ENCODE measurements around the gene TPST2.

The TPST2 gene

GRCh38 chr22:26501996-26502395 is 87.9 kb downstream of the TPST2 start:
- DNase-seq (ENCODE audit: low read depth in 1 of 2, low spot score in 1 of 2) = no peak

DNA sequence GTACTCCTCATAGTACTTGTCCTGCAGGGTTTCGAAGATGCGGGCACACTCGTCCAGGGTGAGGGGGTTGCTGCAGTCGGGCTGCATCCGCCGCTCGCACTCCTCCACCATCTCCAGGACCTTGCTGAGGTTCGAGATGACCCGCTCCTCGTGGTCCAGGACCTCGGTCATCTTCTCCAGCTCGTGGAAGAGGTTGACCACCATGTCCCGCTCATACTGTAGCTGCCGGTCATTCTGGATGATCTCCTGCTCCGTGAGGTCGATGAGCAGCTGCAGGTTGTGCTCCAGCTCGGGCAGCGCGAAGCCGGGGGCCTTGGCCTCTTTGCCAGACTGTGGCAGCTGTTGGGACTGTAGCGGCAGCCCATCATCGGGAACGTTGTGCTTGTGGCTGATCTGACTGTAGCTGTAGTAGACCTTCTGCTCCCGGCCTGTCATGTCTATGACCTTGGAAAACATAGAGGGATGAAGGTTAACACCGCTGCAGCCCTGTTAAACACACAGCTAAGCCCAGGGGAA is 90.7 kb downstream of the TPST2 start:
- no peak for DNase-seq (ENCODE audit: low read depth in 1 of 2, low spot score in 1 of 2)

DNA sequence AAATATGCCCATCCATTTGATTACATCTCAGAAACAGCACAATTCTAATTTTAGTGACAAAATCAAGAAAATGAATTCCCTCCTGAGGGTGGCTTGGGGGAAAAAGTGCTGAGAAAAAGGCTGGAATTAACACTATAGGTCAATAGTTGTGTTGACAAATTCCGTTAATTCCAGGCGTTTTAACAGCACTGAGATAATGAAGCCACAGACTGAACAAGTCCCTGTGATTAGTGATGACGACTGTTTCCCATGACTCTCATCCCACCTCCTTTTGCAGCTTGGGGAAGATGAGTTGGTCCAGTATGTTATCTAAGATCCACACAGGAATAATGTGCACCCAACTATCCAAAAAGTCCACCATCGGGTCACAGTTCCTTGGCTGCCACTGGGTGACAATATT is 93.5 kb downstream of the TPST2 start:
- no peak for DNase-seq (ENCODE audit: low read depth in 1 of 2, low spot score in 1 of 2)

GRCh38 chr22:26494506-26494905 is 95.4 kb downstream of the TPST2 start:
- no peak for DNase-seq (ENCODE audit: low read depth in 1 of 2, low spot score in 1 of 2)

- no peak for DNase-seq (ENCODE audit: low read depth in 1 of 2, low spot score in 1 of 2)
Observed at GRCh38 chr22:26492220-26492619, 97.7 kb downstream of the TPST2 start.

GRCh38 chr22:26489447-26490036 is 100.4 kb downstream of the TPST2 start:
- DNase-seq (ENCODE audit: low read depth in 1 of 2, low spot score in 1 of 2) = no peak

- DNase-seq (ENCODE audit: low read depth in 1 of 2, low spot score in 1 of 2) = no peak
Observed at GRCh38 chr22:26487996-26488395, 101.9 kb downstream of the TPST2 start.

- DNase-seq (ENCODE audit: low read depth in 1 of 2, low spot score in 1 of 2) = no peak
Observed at GRCh38 chr22:26486394-26486793, 103.5 kb downstream of the TPST2 start.

DNA sequence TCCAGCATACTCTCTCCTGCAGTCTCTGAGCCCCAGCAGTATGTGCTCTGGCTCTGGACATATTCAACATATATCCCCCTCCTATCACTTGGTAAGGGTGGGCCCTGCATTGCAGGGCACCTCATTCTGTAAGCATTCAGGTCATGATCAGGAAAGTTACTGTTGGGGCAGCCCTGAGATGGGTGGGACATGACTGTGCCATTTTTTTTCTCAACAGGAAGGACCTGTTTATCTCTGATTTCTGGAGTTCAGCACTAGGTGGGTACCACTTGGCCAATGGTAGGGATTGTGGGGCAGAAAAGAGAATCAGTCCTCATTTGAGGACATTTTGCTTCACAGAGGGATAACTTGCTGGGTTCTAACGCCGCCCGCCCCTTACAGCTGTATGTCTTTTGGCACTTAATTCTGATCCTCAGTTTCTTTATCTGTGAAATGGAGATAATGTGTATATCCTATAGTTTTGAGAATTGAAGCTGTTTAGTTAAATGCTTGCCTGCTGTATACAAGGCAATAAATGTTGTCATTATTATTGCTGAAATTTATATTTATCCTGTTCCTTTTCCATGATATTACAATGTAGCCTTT is 104.0 kb downstream of the TPST2 start:
- DNase-seq (ENCODE audit: low read depth in 1 of 2, low spot score in 1 of 2) = no peak

GRCh38 chr22:26485013-26485412 is 104.9 kb downstream of the TPST2 start:
- no peak for DNase-seq (ENCODE audit: low read depth in 1 of 2, low spot score in 1 of 2)

- no peak for DNase-seq (ENCODE audit: low read depth in 1 of 2, low spot score in 1 of 2)
Observed at GRCh38 chr22:26484360-26484706, 105.6 kb downstream of the TPST2 start.

DNA sequence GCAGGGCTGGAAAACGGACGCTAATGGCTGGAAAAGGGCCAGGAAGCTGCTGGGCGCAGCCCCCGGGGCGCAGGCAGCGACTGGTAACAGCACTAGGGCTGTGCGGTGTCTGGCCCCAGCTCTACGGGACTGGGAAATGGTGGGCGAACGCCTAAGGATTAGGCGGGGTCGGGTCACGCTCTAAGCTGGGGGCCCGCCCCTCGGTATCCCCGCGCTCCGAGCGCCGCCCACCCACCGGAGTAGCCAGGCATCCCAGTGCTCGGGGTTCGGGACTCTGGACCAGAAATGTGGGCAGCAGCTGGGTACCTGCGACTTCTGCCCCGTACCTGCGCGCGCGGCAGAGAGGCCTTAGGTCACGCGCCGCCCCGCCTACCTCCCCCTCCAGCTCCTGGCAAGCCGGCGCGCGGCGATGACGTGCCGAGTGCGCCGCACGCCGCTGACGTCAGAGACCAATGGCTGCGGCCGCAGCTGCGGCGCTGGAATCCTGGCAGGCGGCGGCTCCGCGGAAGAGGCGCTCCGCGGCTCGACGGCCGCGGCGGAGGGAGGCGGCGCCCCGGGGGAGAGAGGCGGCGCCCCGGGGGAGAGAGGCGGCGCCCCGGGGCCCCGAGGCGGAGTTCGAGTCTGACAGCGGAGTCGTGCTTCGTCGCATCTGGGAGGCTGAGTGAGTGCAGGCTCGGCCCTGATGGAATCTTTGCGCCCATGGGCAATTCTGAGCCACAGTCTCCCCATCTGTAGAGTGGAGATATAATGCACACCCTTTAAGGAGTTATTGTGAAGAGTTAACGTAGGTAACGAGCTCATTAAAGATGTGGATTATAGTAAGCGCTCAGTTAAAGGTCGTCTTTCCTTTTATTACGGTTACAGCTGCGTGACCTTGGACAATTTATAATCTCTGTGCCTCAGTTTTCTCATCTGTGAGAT is 106.2 kb downstream of the TPST2 start, which contains the start of the genes HPS4 and SRRD:
HPS4 (minus strand) TSS at position 345 of the 921 bp plus-strand sequence. CDS start 2,021 bp downstream, outside the sequence.
SRRD (plus strand) TSS at position 439 of the 921 bp plus-strand sequence; CDS start at position 453, 14 bp downstream.
- DNase-seq (ENCODE audit: low read depth in 1 of 2, low spot score in 1 of 2) = peak; percentile 84 to 88

DNA sequence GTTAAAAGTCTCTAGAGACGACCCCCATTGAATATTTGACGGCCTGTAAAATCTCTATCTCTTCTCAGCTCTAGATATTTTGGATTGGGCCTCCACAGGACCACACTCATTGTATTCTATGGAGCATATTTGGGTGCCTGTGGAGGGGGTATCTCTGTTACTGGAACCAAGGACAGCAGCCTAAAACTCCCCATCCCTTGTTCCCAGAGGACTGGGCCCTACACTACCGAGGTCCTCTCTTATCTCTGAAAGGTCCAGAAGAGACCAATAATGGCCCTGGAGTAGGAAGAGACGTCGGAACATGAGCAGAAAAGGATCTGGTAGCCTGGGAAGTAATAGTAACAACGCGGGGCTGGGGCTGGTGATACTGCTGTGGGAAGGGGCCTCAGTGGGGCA is 106.9 kb downstream of the TPST2 start:
- no peak for DNase-seq (ENCODE audit: low read depth in 1 of 2, low spot score in 1 of 2)

DNA sequence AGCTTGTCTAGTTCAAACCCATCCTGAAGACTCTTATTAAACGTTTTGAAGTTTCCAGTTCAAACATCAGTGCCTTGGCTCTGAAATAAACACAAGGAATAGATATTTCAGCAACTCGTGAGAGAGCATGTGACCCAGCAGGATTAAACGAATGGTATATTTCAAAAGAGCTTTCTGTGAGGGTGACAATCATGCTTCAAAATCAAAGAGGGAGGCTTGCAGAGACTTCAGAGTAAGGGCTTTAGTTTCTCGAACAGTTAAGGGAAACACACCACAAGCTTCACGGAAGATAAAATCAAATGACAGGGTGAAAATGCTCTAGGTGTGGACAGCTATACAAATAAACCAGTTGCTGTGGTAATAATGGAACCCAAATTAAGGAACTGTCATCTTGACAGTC is 107.8 kb downstream of the TPST2 start:
- DNase-seq (ENCODE audit: low read depth in 1 of 2, low spot score in 1 of 2) = no peak

DNA sequence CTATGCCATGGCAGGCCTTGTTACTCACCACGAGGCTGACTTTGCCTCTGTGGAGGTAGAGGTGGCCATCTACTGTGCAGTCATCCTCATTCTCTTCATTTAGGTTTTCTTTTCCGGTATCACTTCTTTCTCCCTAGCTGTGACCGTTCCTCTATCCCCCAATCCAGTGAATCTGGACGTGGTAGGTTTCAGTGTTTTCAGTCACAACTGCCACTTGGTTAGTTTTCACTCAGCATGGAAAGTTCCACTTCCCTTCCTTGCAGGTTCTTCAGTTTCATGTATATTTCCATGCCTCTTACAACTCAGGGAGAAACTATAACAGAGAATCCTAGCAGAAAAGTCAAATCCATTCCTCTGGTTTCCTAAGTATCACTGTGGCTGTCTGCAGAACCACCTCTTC is 108.2 kb downstream of the TPST2 start:
- DNase-seq (ENCODE audit: low read depth in 1 of 2, low spot score in 1 of 2) = no peak

DNA sequence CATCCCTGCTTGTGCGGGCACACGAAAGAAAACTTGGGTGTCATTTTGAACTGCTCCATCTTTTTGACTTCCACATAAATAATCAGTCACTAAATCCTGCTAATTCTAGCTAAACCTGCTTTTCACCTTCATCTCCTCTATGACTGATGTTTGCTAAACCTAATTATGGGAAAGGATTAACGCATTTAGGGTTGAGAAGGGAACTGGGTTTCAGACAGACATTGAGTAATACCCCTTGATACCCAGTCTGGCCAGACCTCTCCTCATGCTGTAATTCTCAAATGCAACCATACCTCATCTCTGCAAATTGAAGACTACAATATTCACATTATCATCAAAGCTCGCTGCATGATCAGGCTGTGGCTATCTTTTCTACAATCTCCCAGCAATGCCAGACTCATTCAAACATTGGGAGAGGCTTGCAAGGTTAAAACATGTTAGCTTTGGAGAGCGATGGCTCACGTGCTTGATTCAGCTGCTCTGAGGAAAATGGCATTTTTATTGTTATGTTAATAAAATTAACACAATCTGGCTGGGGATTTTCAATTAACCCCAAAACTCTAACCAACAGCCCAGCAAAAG is 108.7 kb downstream of the TPST2 start:
- no peak for DNase-seq (ENCODE audit: low read depth in 1 of 2, low spot score in 1 of 2)

DNA sequence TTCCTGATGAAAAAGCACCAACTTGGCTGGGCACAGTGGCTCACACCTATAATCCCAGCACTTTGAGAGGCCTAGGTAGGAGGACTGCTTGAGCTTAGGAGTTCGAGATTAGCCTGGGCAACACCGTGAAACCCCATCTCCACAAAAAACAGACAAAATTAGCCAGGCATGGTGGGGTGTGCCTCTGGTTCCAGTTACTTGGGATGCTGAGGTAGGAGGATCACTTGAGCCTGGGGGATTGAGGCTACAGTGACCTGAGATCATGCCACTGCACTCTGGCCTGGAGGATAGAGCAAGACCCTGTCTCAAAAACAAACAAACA is 109.4 kb downstream of the TPST2 start:
- no peak for DNase-seq (ENCODE audit: low read depth in 1 of 2, low spot score in 1 of 2)

GRCh38 chr22:26479792-26480610 is 109.9 kb downstream of the TPST2 start:
- DNase-seq (ENCODE audit: low read depth in 1 of 2, low spot score in 1 of 2) = no peak

DNA sequence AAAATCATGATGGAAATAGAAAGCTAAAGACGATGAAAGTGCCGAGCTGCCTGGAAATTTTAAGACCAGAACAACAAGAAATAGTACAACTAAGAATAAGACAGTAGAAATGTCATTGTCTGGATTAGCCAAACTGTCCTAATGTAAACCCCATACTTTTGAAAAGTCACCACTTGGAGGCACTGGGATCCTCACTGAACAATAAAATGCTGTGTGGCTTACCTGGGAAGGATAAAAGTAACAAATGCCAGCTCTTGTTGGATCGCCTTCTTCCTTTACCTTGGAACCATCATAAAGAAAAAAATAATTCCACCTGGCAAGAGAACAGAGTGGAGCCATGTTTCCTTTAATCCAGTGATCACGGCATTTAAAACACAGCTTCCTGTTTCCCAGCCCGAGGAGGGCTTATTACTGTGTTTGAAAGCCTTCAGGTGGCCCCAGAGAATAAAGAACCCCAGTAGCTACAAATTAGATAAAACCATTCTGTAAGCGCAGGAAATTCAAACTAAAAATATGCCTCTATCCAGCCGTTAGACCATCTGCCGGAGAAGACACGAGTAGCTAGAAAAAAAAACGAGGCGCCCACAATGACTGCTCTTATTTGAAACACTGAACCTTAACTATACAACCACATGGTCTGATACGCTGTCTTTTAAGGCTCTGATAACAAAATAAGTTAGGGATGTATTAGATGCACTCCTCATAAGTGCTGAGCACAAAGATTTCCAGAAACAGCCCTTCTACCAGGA is 110.7 kb downstream of the TPST2 start:
- no peak for DNase-seq (ENCODE audit: low read depth in 1 of 2, low spot score in 1 of 2)

DNA sequence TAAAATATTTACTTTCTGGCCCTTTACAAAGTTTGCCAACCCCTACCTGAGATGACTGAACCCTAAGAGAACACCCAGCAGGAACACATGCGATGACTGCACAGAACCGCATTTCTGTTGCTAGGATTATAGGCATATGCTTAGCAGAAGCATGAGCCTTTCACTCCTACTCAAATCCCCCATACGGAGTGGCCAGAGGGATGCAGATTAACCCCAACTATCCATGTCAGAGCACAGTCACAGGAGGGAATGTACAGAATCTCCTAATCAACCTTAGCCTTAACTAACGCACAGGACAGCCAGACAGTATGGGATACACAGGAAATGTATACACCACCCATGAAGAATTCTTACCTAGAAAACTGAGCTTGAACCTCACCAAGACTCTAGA is 112.6 kb downstream of the TPST2 start:
- DNase-seq (ENCODE audit: low read depth in 1 of 2, low spot score in 1 of 2) = no peak

Measured in activated CD4-positive, alpha-beta T cell treated with anti-CD3 and anti-CD28 coated beads, Interleukin-2, amount 50 U/mL, for 24 hours (primary cell).